B cell (primary cell): Measurements from ENCODE around the gene MAP4K1. TPM values are rescaled to one million over a fixed set of nuclear protein-coding genes. Genes with fewer than 3 reads are reported as not detected.

Experiments used
- ATAC-seq: fragments of 200-7000 bp; cut with Tn5 transposase; one replicate; pipeline ENCODE4 v1.10.0; 2021; ENCODE audit warnings: low read depth, mild to moderate bottlenecking, moderate number of reproducible peaks, moderate library complexity
- CTCF ChIA-PET: fragments of 350-600 bp; sonication (Branson Sonifier 250); formaldehyde crosslinking; loops from one replicate; lab custom pipeline; 2021; ENCODE audit warnings: antibody characterized with exemption, inconsistent platforms; lab: Charles Lee
- POLR2A ChIA-PET: fragments of 350-600 bp; sonication (Branson Sonifier 250); formaldehyde crosslinking; loops from one replicate; lab custom pipeline; 2021; ENCODE audit warnings: antibody characterized with exemption; lab: Charles Lee
- DNase-seq: peaks from one replicate; pipeline ENCODE4 v3.0.0; 2013
- H2AFZ ChIP-seq: 2 replicates; pipeline ENCODE4 v1.6.1; 2012; ENCODE audit warnings: mild to moderate bottlenecking, low read depth, low read length; ENCODE audit not compliant: insufficient read depth, poor library complexity, severe bottlenecking
- H3K27ac ChIP-seq, 2 donors: 1 replicate in 1 of 2; 2 replicates in 1 of 2; pipeline ENCODE4 v1.5.1; 2012 to 2013; ENCODE audit warnings: low read length in 2 of 2, mild to moderate bottlenecking in 2 of 2, moderate library complexity in 1 of 2
- H3K27me3 ChIP-seq, 4 experiments: fragments of 200-600 bp in 1 of 4; sonication (generic) in 1 of 4; replicated peaks in 1 of 4; 1 replicate in 2 of 4; 2 replicates in 2 of 4; pipeline versions ENCODE4 v1.6.1 to v1.7.0; 2013 to 2016; ENCODE audit warnings: low read length in 3 of 4, mild to moderate bottlenecking in 2 of 4, mixed read lengths in 1 of 4, moderate library complexity in 1 of 4; ENCODE audit not compliant: insufficient read depth in 4 of 4, control insufficient read depth in 3 of 4; ENCODE audit errors: control extremely low read depth in 1 of 4
- H3K36me3 ChIP-seq, 2 experiments: replicated peaks in 1 of 2; 1 replicate in 1 of 2; 2 replicates in 1 of 2; pipeline versions ENCODE4 v1.6.1 to v1.7.1; 2013; ENCODE audit warnings: low read length in 1 of 2; ENCODE audit not compliant: insufficient read depth in 2 of 2, control insufficient read depth in 1 of 2; ENCODE audit errors: control extremely low read depth in 1 of 2, extremely low read depth in 1 of 2
- H3K4me1 ChIP-seq, 2 donors: fragments of 200-600 bp in 1 of 2; sonication (generic) in 1 of 2; 1 replicate in 1 of 2; 2 replicates in 1 of 2; pipeline versions ENCODE4 v1.5.1 to v1.6.1; 2013 to 2017; ENCODE audit warnings: low read length in 2 of 2; ENCODE audit not compliant: control insufficient read depth in 2 of 2, insufficient read depth in 2 of 2
- H3K4me2 ChIP-seq: replicated peaks from 2 replicates; pipeline ENCODE3; 2012; ENCODE audit warnings: mild to moderate bottlenecking, low read depth, low read length; ENCODE audit not compliant: poor library complexity, severe bottlenecking
- H3K4me3 ChIP-seq, 5 experiments: fragments of 200-600 bp in 1 of 5; sonication (generic) in 1 of 5; 1 replicate in 3 of 5; 2 replicates in 2 of 5; pipeline versions ENCODE4 v1.5.1 to v1.7.0; 2011 to 2016; ENCODE audit warnings: low read length in 4 of 5, mild to moderate bottlenecking in 4 of 5, low read depth in 2 of 5, control low read depth in 1 of 5, moderate library complexity in 1 of 5; ENCODE audit not compliant: insufficient read depth in 1 of 5; ENCODE audit errors: control extremely low read depth in 1 of 5, extremely low read depth in 1 of 5
- H3K79me2 ChIP-seq: fragments of 200-600 bp; sonication (generic); one replicate; pipeline ENCODE4 v1.6.0; 2016; ENCODE audit warnings: low read length; ENCODE audit not compliant: control insufficient read depth, insufficient read depth
- H3K9ac ChIP-seq: fragments of 200-600 bp; sonication (generic); 2 replicates; pipeline ENCODE4 v1.6.1; 2017; ENCODE audit warnings: mild to moderate bottlenecking, low read length, moderate library complexity
- H3K9me3 ChIP-seq, 3 donors: one replicate each; pipeline versions ENCODE4 v1.6.1 to v1.7.1; 2013; ENCODE audit warnings: low read length in 2 of 3; ENCODE audit not compliant: control insufficient read depth in 2 of 3, insufficient read depth in 1 of 3; ENCODE audit errors: control extremely low read depth in 1 of 3
- H4K20me1 ChIP-seq: 2 replicates; pipeline ENCODE4 v1.6.0; 2012; ENCODE audit warnings: mild to moderate bottlenecking, low read length; ENCODE audit not compliant: insufficient read depth, control insufficient read depth, poor library complexity, severe bottlenecking
- H3K27ac Mint-ChIP-seq: one replicate; pipeline ENCODE4 v1.8.0; 2021; ENCODE audit warnings: mixed read lengths
- H3K27me3 Mint-ChIP-seq: one replicate; pipeline ENCODE4 v1.8.0; 2021; ENCODE audit warnings: mixed read lengths
- H3K4me1 Mint-ChIP-seq: one replicate; pipeline ENCODE4 v1.8.0; 2021; ENCODE audit warnings: mixed read lengths
- H3K4me3 Mint-ChIP-seq: one replicate; pipeline ENCODE4 v1.8.0; 2021; ENCODE audit warnings: mixed read lengths
- H3K9me3 Mint-ChIP-seq: one replicate; pipeline ENCODE4 v1.8.0; 2022; ENCODE audit warnings: mixed read lengths; ENCODE audit not compliant: insufficient read depth
- EZH2 ChIP-seq: IDR thresholded peaks from 2 replicates; pipeline ENCODE4 v1.6.1; 2012; ENCODE audit warnings: borderline replicate concordance, low read depth, mild to moderate bottlenecking, moderate library complexity, low read length; ENCODE audit not compliant: insufficient read depth, poor library complexity, severe bottlenecking
- WGBS: methylation state at CpG from one replicate; pipeline ENCODE4 v1.1.5; 2013; ENCODE audit warnings: missing lambda C conversion rate; ENCODE audit not compliant: insufficient coverage; 5-methylcytosine and 5-hydroxymethylcytosine counted together
- intact Hi-C: fragments of 100-400 bp; cut with micrococcal nuclease; formaldehyde crosslinking; loops from one replicate; pipeline ENCODE4 v1.10.0; 2022
- polyA plus RNA-seq: library from polyadenylated mRNA; depleted of rRNA; stranded (reverse); fragments of >200 nt; gene quantifications from 2 replicates; pipeline ENCODE4 v1.2.3, GENCODE V29; 2012
- total RNA-seq, 2 donors: library from RNA; stranded (reverse); fragments of 120-200 nt in 1 of 2; gene quantifications; 1 replicate in 1 of 2; 2 replicates in 1 of 2; pipeline versions ENCODE4 v1.2.3 to v1.2.4, GENCODE V29; 2013 to 2022
- TF ChIP-seq, protein P1 (sequence below): fragments of 200-600 bp; IDR thresholded peaks from one replicate; pipeline ENCODE4 v1.8.0; 2022; ENCODE audit warnings: antibody characterized with exemption, mild to moderate bottlenecking

The MAP4K1 gene
- total and polyA plus RNA-seq, 2 donors (not counting 1 experiment from before 2014, with no cell fraction given): 291 to 415 TPM

DNA sequence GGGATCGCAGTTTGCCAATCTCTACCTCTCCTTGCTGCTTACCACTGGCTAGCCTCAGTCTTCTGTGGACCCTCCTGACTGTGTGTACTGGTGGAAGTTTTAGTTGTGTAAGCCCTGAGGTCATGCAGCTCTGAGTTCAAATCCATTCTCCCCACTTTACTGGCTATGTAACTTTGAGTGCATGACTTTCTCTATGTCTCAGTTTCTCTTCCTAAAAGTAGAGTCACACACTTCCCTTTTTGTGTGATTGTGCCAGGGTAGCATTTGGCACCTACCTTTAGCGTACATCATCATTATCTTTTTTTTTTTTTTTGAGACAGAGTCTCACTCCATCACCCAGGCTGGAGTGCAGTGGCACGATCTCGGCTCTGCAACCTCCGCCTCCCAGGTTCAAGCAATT lies 70.3 kb downstream of the MAP4K1 start:
- no peak overlapping the region for H3K4me3 Mint-ChIP-seq
- no peak overlapping the region for H2AFZ ChIP-seq
- DNase-seq (peak; percentile 72), ATAC-seq (peak; percentile 57)
- no peaks in the 10 kb centered on the region for H3K9me3 ChIP-seq
- ChIA-PET POLR2A (interaction anchor here (0.7 kb wide), 1 partner anchor 16 kb away, joined by 4 read pairs; no protein-coding TSS in a partner anchor), CTCF (interaction anchor here (0.9 to 4.5 kb wide), 4 partner anchors 32 to 383 kb away, joined by 4 to 102 read pairs (median 4); partner anchors contain the start of genes MAP4K1, MRPS12 and SARS2)
- peaks cover 14 to 33% of the 10 kb centered on the region in 2 donors for H3K4me1 ChIP-seq
- H3K4me1 Mint-ChIP-seq: peaks cover 26% of the 10 kb centered on the region
- no peak overlapping the region for H3K9ac ChIP-seq
- WGBS: 94% methylated on average over 3 of the region's 5 CpGs
- peak overlapping the region; percentile 43 for H3K27ac Mint-ChIP-seq
- no peaks in the 10 kb centered on the region for H3K36me3 ChIP-seq
- TF ChIP-seq, protein P1, sequence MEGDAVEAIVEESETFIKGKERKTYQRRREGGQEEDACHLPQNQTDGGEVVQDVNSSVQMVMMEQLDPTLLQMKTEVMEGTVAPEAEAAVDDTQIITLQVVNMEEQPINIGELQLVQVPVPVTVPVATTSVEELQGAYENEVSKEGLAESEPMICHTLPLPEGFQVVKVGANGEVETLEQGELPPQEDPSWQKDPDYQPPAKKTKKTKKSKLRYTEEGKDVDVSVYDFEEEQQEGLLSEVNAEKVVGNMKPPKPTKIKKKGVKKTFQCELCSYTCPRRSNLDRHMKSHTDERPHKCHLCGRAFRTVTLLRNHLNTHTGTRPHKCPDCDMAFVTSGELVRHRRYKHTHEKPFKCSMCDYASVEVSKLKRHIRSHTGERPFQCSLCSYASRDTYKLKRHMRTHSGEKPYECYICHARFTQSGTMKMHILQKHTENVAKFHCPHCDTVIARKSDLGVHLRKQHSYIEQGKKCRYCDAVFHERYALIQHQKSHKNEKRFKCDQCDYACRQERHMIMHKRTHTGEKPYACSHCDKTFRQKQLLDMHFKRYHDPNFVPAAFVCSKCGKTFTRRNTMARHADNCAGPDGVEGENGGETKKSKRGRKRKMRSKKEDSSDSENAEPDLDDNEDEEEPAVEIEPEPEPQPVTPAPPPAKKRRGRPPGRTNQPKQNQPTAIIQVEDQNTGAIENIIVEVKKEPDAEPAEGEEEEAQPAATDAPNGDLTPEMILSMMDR: no peak
- no peak for TF ChIP-seq EZH2
- peak overlapping the region; percentile 20 for H3K4me2 ChIP-seq
- no peaks in the 10 kb centered on the region for H3K79me2 ChIP-seq
- H3K9me3 Mint-ChIP-seq: no peaks in the 10 kb centered on the region
- H3K27ac ChIP-seq: peak overlapping the region; percentile 8 to 20
- no peak overlapping the region for H3K4me3 ChIP-seq
- peaks cover 0 to 4% (median 0%) of the 10 kb centered on the region in 4 experiments for H3K27me3 ChIP-seq
- no peaks in the 10 kb centered on the region for H4K20me1 ChIP-seq
- intact Hi-C loops: no loop called here
- H3K27me3 Mint-ChIP-seq: no peaks in the 10 kb centered on the region

DNA sequence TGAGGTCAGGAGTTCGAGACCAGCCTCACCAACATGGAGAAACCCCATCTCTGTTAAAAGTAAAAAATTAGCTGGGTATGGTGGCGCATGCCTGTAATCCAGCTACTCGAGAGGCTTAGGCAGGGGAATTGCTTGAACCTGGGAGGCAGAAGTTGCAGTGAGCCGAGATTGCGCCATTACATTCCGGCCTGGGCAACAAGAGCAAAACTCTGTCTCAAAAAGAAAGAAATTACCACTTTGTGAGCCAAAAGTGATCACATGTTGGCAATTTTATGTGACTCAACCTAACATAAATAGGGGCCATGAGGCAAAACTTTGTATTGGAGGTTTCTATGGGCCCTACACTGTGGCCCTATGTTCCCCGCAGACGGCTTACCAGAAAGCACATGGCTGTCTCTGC lies 72.2 kb downstream of the MAP4K1 start:
- no peaks in the 10 kb centered on the region for H3K27me3 Mint-ChIP-seq
- intact Hi-C loops: no loop called here

More for the DNA sequence above, 72.2 kb downstream of the MAP4K1 start:
- no peak overlapping the region for H2AFZ ChIP-seq
- Mint-ChIP-seq H3K4me3 (no peak overlapping the region), H3K4me1 (peaks cover 21% of the 10 kb centered on the region), H3K9me3 (no peaks in the 10 kb centered on the region), H3K27ac (no peak overlapping the region)
- H3K27me3 ChIP-seq: peaks cover 0 to 4% (median 0%) of the 10 kb centered on the region in 4 experiments
- TF ChIP-seq, protein P1: no peak
- no peak for TF ChIP-seq EZH2
- POLR2A ChIA-PET: interaction anchor here (1.1 kb wide), 1 partner anchor 72 kb away, joined by 3 read pairs; the partner anchor contains the start of gene MAP4K1
- WGBS: 100% methylated on average over 6 of the region's 8 CpGs
- H3K36me3 ChIP-seq: no peaks in the 10 kb centered on the region
- no peak overlapping the region for H3K9ac ChIP-seq
- no peak overlapping the region for H3K4me3 ChIP-seq
- H3K4me2 ChIP-seq: no peak overlapping the region
- H3K9me3 ChIP-seq: no peaks in the 10 kb centered on the region
- no peaks in the 10 kb centered on the region for H3K79me2 ChIP-seq
- DNase-seq (no peak), ATAC-seq (no peak)
- peaks cover 14 to 27% of the 10 kb centered on the region in 2 donors for H3K4me1 ChIP-seq
- H3K27ac ChIP-seq: no peak overlapping the region
- CTCF ChIA-PET: interaction anchor here (1.1 to 4.5 kb wide), 11 partner anchors 12 to 385 kb away, joined by 3 to 102 read pairs (median 6); partner anchors contain the start of genes EIF3K, FAM98C, MAP4K1 and MRPS12
- no peaks in the 10 kb centered on the region for H4K20me1 ChIP-seq
